A673 (cell line): ENCODE results near the gene TTC28.

Experiments used
- EZH2 ChIP-seq: fragments of 200-600 bp; sonication (generic); IDR thresholded peaks from 2 replicates; pipeline ENCODE4 v1.6.1; 2017; ENCODE audit warnings: borderline replicate concordance, low read depth, mild to moderate bottlenecking, mixed read lengths, antibody characterized with exemption, low read length; ENCODE audit not compliant: poor library complexity, severe bottlenecking
- TF ChIP-seq, protein P1 (sequence below): fragments of 300-800, 200-600 bp; sonication (generic); conservative IDR thresholded peaks from 2 replicates; pipeline ENCODE4 v1.5.1; 2017; ENCODE audit warnings: low read depth, mild to moderate bottlenecking, antibody characterized with exemption, low read length, moderate library complexity, mixed read lengths

DNA sequence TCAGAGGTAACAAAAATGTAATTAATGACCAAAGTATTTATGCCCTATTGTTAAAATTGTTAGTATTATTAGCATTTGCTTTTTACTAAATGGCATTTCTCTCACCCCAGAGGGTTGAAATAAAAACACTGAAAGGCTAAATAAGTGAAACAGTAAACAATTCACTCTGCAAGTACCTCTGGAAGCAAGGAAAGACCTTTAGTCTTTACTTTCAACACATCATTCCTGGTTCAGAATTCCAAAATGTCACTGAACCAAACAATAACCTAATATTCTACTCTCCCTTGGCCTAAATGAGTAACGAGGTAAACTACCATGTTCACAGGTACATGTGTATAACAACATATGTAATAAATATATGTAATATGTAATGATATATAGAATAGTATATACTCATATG, 369.3 kb downstream of the TTC28 start:
- TF ChIP-seq, protein P1, sequence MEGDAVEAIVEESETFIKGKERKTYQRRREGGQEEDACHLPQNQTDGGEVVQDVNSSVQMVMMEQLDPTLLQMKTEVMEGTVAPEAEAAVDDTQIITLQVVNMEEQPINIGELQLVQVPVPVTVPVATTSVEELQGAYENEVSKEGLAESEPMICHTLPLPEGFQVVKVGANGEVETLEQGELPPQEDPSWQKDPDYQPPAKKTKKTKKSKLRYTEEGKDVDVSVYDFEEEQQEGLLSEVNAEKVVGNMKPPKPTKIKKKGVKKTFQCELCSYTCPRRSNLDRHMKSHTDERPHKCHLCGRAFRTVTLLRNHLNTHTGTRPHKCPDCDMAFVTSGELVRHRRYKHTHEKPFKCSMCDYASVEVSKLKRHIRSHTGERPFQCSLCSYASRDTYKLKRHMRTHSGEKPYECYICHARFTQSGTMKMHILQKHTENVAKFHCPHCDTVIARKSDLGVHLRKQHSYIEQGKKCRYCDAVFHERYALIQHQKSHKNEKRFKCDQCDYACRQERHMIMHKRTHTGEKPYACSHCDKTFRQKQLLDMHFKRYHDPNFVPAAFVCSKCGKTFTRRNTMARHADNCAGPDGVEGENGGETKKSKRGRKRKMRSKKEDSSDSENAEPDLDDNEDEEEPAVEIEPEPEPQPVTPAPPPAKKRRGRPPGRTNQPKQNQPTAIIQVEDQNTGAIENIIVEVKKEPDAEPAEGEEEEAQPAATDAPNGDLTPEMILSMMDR, result no peak
- TF ChIP-seq EZH2, result no peak
